Osteocyte (in vitro differentiated cells): ENCODE measurements around the gene DNAH11. TPM values are rescaled to one million over a fixed set of nuclear protein-coding genes. Genes with fewer than 3 reads are reported as not detected.
"Not testable (repeated sequence)": the region's sequence is repeated elsewhere in the genome, so short reads cannot be mapped to it uniquely, and the experiment has no call there.

Experiments
- DNase-seq: peaks from one replicate; pipeline ENCODE4 v3.0.0; 2021; ENCODE audit warnings: mixed read lengths; ENCODE audit not compliant: unreplicated experiment; ENCODE audit errors: extremely low spot score
- H3K27ac Mint-ChIP-seq: one replicate; pipeline ENCODE4 v1.8.0; 2021; ENCODE audit warnings: mild to moderate bottlenecking, mixed read lengths; ENCODE audit not compliant: unreplicated experiment
- H3K27me3 Mint-ChIP-seq: one replicate; pipeline ENCODE4 v1.8.0; 2021; ENCODE audit warnings: mixed read lengths; ENCODE audit not compliant: unreplicated experiment
- H3K36me3 Mint-ChIP-seq: one replicate; pipeline ENCODE4 v1.8.0; 2021; ENCODE audit warnings: mixed read lengths; ENCODE audit not compliant: unreplicated experiment
- H3K4me1 Mint-ChIP-seq: one replicate; pipeline ENCODE4 v1.8.0; 2021; ENCODE audit warnings: mixed read lengths; ENCODE audit not compliant: unreplicated experiment
- H3K4me3 Mint-ChIP-seq: one replicate; pipeline ENCODE4 v1.8.0; 2021; ENCODE audit warnings: mild to moderate bottlenecking, moderate library complexity, mixed read lengths; ENCODE audit not compliant: unreplicated experiment
- H3K9me3 Mint-ChIP-seq: one replicate; pipeline ENCODE4 v1.8.0; 2021; ENCODE audit warnings: mixed read lengths; ENCODE audit not compliant: unreplicated experiment
- total RNA-seq: library from RNA; stranded (reverse); gene quantifications from 2 replicates; pipeline ENCODE4 v1.2.1, GENCODE V29; 2021
- TF ChIP-seq, protein P1 (sequence below): fragments of 200-600 bp; sonication (generic); IDR thresholded peaks from 2 replicates; pipeline ENCODE4 v1.5.0; 2021; ENCODE audit warnings: antibody characterized with exemption, mild to moderate bottlenecking, moderate library complexity

DNAH11 gene
- total RNA-seq, 1 donor from 2014 or later, result not detected

DNA sequence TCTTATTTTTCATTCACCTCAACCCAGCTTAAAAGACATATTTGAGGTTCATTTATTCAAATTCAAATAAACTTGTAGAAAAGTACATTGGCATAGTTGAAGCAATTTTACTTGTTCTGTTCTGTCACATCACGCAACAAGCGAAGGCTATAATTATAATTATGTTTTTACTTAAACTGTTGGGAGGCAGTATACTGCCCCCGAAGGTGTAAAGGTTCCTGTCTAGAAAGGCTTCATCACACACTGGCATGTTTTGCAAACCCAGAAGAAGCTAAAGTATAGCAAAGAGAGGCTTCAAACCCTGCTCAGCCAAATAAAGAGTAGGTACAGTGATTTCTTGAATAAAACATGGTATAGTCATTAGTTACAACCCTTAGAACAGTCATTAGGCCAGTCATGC, 340.2 kb downstream of the DNAH11 start:
- Mint-ChIP-seq H3K4me1 (no peaks in the 10 kb centered on the region), H3K27ac (no peak overlapping the region), H3K36me3 (no peaks in the 10 kb centered on the region), H3K27me3 (no peaks in the 10 kb centered on the region), H3K9me3 (no peaks in the 10 kb centered on the region), H3K4me3 (no peak overlapping the region)
- no peak for DNase-seq
- TF ChIP-seq, protein P1, sequence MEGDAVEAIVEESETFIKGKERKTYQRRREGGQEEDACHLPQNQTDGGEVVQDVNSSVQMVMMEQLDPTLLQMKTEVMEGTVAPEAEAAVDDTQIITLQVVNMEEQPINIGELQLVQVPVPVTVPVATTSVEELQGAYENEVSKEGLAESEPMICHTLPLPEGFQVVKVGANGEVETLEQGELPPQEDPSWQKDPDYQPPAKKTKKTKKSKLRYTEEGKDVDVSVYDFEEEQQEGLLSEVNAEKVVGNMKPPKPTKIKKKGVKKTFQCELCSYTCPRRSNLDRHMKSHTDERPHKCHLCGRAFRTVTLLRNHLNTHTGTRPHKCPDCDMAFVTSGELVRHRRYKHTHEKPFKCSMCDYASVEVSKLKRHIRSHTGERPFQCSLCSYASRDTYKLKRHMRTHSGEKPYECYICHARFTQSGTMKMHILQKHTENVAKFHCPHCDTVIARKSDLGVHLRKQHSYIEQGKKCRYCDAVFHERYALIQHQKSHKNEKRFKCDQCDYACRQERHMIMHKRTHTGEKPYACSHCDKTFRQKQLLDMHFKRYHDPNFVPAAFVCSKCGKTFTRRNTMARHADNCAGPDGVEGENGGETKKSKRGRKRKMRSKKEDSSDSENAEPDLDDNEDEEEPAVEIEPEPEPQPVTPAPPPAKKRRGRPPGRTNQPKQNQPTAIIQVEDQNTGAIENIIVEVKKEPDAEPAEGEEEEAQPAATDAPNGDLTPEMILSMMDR, result no peak

DNA sequence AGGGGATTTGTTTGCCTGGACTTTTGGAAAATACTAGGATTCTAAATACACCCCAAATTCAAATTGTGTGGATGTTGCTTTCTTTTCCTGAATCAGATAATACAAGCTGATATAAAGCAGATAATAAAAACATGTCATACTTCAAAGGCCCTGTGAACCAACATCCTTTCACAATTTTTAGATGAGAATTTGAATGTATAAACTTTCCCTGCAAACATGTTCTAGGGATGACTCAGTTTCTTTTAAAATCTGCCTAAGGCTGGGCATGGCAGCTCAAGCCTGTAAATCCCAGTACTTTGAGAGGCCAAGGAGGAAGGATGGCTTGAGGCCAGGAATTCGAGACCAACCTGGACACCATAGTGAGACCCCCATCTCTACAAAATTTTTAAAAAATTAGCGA, 340.7 kb downstream of the DNAH11 start:
- H3K4me1 Mint-ChIP-seq, DNase-seq, H3K4me3 Mint-ChIP-seq, H3K36me3 Mint-ChIP-seq, H3K27me3 Mint-ChIP-seq, H3K9me3 Mint-ChIP-seq, H3K27ac Mint-ChIP-seq: not testable (repeated sequence)

DNA sequence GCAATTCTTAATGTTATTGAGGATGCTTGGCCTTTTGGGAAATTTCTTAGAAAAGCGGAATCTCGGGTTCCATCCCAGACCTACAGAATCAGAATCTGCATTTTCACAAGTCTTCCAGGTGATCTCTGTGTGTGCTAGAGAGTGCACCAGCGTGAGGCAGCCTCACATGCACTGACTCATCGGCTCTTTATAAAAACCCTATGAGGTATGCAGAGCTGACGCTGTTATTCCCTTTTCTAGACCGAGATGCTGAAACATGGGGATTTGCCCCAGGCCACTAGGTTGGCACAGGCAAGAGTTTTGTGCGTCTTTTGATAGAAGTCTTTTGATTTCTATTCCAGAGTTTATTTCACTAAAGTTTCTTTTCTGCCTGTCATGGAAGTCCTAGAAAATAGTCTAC, 341.7 kb downstream of the DNAH11 start:
- TF ChIP-seq, protein P1, result no peak
- Mint-ChIP-seq H3K27me3 (no peaks in the 10 kb centered on the region), H3K27ac (no peak overlapping the region), H3K4me1 (no peaks in the 10 kb centered on the region), H3K9me3 (no peaks in the 10 kb centered on the region), H3K4me3 (no peak overlapping the region), H3K36me3 (no peaks in the 10 kb centered on the region)
- no peak for DNase-seq

DNA sequence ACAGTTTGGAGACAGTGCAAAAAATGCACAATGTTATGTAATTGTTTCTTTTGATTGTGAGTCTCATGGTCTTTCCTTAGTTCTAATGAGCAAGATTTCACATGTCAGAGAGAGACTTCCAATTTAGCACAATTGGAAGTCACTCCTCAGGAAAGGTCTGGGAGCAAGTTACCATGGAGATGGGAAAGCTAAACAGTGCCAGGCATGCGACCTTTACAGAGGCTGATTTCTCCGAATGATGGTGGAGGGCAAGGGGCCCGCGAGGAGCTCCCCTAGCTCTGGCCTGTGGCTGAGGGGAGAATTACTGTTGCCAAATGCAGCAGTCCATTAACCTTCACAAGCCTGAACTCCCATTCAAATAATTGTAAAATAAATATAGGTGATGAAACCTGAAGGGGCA, 343.6 kb downstream of the DNAH11 start:
- H3K9me3 Mint-ChIP-seq, result no peaks in the 10 kb centered on the region
- no peak overlapping the region for H3K4me3 Mint-ChIP-seq
- no peaks in the 10 kb centered on the region for H3K36me3 Mint-ChIP-seq
- H3K27me3 Mint-ChIP-seq, result no peaks in the 10 kb centered on the region
- H3K4me1 Mint-ChIP-seq, result no peaks in the 10 kb centered on the region
- TF ChIP-seq, protein P1, result no peak
- no peak for DNase-seq
- H3K27ac Mint-ChIP-seq, result no peak overlapping the region

DNA sequence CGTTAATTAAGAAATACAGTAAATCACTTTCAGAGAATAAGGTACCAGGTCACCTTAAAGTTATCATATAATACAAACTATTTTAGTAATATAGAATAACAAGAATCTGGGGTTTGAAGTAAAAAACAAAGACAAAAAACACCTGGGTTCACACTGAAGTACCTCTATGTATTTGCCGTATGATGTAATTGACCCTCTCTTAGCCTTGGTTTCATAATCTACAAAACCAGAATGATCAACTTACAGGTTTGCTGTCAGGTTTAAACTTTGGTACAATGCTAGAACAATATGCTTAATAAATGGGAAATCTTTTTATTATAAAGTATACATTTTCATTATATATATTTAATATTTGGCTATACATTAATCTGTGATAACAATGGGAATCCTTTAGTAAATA, 344.5 kb downstream of the DNAH11 start:
- no peak overlapping the region for H3K27ac Mint-ChIP-seq
- H3K4me1 Mint-ChIP-seq, result no peaks in the 10 kb centered on the region
- no peaks in the 10 kb centered on the region for H3K9me3 Mint-ChIP-seq
- TF ChIP-seq, protein P1, result no peak
- H3K36me3 Mint-ChIP-seq, result no peaks in the 10 kb centered on the region
- no peak overlapping the region for H3K4me3 Mint-ChIP-seq
- no peaks in the 10 kb centered on the region for H3K27me3 Mint-ChIP-seq
- DNase-seq, result no peak

DNA sequence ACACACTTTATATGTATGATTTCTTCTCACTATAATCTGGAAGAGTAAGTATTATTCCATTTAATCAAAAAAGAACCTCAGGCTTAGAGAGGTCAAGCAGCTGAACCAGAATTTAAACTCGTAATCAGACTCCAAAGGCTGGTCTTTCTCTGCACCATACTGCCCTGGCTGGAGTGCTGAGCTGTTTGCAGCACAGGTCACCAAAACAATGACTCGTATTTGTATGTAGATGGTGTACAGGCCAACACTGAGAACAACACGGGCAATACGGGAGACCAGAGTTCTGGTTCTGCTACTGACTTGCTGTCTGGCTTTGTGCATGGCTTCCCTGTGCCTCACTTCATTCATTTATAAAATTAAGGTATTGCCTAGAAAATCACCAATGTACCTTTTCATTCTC, 344.9 kb downstream of the DNAH11 start:
- H3K9me3 Mint-ChIP-seq, result no peaks in the 10 kb centered on the region
- H3K4me1 Mint-ChIP-seq, result no peaks in the 10 kb centered on the region
- TF ChIP-seq, protein P1, result no peak
- H3K36me3 Mint-ChIP-seq, result no peaks in the 10 kb centered on the region
- no peak overlapping the region for H3K27ac Mint-ChIP-seq
- H3K4me3 Mint-ChIP-seq, result no peak overlapping the region
- DNase-seq, result no peak
- H3K27me3 Mint-ChIP-seq, result no peaks in the 10 kb centered on the region
